T-helper 22 cell (primary cell): ENCODE data around the gene SPAG8.
A peak's percentile ranks its signal among the peaks of the same experiment; 100 is the strongest.

Source experiments
- DNase-seq: peaks from one replicate; pipeline ENCODE4 v3.0.0-alpha.2; 2020; ENCODE audit warnings: low read depth

Gene SPAG8

DNA sequence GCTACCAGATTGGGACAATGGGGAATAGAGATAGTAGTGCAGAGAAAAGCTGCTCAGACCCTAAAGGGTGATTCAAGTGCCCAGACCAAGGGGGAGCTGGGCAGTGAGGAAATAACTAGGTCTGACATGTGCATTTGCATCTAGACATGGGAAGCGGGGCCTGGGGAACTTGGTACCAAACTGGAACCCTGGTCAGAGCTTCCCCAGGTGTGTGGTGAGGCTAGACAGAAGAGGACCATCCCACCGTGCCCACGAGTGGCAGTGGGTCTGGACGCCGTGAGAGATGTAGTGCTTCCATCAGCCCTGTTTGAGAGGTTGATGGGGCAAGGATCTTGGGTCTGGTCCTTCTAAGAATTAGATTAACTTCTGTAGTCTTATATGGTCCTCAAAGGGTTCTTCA is 24.5 kb upstream of the SPAG8 start:
- no peak for DNase-seq

DNA sequence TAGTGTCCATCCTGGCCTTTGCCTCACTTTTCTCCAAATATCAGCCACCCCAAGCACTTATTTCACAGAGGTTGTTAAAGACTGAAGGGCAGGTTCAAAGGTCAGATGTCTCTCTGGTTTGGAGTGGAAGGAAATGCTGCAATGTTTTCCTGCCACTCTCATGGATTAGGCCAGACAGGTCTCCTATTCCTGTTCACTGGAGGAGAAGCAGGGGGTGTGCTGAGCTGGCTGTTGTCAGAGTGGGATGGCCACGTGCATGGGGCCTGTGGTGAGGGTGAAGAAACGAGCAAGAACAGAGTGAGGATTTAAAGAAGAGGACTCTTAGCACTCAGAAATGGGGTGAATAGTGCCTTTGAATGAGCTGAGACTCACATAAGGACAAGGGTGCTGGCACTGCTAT is 23.7 kb upstream of the SPAG8 start:
- no peak for DNase-seq

DNA sequence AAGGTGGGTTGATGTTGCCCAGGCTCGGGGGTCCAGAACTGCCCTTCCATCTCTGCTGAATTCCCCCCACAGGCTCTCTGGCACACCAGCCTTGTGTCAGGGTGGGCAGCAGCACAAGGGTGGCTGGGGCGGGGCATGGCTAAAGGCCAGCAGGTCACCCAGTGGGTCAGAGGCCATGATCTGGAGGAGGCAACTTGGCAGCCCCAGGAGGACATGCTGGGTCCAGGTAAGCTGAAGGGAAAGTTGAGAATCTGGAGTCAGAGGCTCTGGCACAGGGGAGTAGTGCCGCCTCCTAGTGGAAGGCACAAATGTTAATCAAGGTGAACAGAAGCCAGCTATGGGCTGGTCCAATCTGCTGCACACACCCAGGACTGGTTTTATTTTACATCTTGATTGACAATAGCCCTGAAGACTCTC is 23.2 kb upstream of the SPAG8 start:
- no peak for DNase-seq

DNA sequence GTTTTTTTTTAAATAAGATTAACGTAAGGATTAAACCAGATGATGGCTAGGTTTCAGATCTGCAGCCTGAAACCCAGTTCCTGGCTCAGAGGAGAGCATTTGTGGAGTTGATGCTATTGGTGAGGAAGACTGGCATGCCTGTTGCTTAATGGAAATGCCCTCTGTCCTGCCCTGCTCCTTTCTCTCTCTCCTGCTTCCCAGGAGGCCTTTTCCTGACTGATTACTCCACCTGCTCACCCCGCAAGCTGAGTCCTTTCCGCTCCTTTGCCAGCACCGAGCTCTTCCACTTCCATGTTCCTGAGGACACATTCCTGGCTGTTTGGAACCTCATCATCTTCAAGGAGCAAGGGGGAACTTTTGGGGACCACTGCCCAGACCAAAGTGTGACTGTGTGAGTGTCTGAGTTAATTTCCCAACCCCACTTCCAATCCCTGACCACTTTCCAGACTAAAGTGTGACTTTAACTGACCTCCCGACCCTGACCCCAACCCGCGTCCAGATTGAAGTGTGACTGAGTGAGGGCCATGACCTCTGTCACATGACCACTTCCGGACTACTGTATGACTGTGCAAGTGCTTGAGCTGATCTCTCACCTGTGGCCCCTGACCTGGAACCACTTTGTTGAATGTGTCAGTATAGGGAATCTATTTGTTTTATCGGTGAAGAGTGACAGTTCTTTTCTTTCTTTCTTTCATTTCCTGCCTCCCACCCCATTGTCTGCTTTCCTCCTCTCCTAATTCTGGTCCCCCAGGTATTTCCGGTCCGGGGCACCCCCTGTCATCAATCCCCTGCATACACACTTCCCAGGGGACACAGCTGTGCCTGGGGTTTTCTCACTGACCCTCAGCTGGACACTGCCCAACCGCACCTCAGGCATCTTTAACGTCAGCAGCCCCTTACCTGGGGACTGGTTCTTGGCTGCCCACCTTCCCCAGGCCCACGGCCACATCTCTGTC is 22.5 kb upstream of the SPAG8 start:
- DNase-seq: no peak

DNA sequence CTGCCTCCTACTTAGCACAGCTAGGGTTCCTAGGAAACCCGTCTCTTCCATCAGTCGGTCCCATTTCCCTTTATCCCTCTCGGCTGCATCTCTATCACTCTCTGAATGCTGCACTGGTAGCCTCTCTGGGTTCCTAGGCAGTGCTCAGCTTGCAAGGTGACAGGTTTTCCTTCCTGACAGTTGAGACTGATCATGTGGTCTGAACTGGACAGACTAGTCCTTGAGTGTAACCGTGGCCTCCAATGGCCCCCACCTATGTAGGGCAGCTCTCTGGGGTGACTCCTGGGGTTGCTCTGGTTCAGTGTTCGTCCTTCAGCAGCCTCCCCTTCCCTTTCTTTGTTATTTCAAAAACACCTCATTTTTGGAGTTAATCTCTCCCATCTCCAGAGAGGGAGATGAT is 20.8 kb upstream of the SPAG8 start:
- no peak for DNase-seq

DNA sequence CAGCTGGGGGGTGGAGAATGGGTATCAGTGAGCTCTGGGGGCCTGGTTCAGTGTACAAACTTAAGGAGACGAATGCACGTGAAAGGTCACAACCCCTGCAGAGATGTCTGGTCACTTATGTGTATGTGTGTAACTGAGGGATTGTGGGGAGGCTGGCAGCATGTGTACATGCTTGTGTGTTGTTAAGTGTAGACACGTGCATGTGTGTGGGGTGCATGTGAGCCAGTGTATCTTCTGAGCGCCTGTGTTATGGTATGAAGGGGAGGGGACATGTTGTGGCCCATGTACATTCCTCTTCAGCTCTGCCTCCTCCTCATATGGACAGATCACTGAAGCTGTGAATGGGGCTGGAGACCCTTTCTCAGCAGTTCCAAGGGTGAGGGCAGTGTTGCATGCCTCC is 19.0 kb upstream of the SPAG8 start:
- DNase-seq: no peak

DNA sequence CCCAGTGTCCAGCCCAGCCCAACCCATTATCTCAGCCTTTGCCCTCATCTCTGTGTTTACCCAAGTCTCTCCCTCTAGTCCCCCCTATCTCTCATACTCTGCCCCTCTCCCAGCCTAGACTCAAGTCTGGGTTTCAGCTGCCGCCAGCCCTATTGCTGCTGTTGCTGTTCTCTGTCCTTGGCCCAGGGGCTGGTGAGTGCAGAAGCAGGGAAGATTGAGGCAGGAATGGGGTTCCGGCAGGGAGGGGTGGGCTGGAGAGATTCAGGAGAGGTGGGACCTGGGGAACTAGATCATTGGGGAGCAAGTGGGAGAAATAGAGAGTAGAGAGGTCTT is 17.7 kb upstream of the SPAG8 start:
- no peak for DNase-seq

DNA sequence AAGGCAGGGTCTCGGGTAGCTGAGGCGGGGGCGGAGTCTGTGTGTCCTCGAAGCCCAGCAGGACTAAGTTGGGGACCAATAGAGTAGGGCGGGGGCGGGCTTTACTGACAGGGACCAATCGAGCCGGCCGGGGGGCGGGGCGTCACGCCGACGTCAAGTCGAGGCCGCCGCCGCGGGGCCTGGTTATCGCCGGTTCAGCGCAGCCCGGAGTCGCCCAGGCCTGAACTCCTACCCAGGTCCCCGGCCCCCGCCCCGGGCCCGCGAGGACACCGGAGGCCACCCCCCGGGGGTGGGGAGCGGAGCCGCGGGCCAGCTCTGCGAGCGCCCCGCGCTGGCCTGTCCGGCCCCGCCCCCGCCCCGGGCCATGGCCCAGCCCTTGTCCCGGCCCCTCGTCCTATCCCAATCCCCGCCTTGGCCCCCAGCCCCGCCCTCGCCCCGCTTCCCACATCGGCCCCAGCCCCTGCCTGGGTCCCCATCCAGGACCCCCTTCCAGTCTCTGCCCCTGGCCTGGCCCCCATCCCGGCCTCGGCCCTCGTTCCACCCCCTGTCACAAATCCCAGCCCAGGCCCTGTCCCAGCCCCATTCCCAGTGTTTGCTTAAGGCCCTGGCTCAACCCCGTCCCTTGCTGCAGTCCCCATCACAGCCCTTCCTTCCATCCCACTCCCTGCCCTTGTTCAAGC is 17.2 kb upstream of the SPAG8 start, which contains the start of gene TMEM8B:
Gene TMEM8B (plus strand): TSS at position 145 of the 680 bp plus-strand sequence. CDS start 220 bp downstream, at position 365.
- DNase-seq: peak; percentile 90

DNA sequence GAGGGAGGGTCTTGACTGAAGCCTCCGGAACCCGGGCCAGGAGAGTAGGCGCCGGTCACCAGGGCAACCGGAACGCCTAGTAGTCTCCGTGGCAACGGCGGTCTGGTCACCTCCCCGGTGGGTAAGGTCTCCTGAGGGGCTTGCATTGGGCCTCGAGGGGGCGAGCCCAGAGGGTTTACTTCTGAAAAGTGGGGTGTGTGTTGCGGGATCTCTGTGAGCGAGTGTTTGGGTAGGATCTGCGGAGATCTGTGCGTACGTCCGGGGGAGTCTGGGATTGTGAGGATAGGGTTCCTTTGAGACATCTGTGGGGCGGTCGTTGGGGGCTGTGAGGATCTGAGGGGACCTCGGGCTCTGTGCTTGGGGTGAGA is 16.6 kb upstream of the SPAG8 start, which contains the start of gene FAM221B:
Gene FAM221B (minus strand): TSS at position 17 of the 368 bp plus-strand sequence. CDS start 2,571 bp downstream, outside the sequence.
- peak; percentile 12 for DNase-seq

DNA sequence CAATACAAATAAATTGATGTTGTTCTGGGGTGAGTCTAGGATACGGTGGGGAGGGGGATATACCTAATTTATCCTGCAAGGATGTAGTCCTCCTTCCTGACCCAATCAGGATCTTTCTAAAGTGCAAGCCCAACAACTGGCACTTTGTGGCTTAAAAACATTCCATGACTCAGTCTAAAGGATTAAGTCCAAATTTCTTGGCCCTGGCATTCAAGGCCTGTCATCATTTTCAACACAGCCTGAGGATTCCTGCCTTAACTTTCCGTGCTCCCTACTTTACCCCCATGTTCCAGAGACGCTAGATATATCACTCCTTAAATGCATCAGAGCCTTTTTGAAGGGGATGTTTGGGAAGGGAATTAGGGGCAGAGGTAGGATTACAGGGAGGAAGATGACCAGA is 15.4 kb upstream of the SPAG8 start:
- no peak for DNase-seq

DNA sequence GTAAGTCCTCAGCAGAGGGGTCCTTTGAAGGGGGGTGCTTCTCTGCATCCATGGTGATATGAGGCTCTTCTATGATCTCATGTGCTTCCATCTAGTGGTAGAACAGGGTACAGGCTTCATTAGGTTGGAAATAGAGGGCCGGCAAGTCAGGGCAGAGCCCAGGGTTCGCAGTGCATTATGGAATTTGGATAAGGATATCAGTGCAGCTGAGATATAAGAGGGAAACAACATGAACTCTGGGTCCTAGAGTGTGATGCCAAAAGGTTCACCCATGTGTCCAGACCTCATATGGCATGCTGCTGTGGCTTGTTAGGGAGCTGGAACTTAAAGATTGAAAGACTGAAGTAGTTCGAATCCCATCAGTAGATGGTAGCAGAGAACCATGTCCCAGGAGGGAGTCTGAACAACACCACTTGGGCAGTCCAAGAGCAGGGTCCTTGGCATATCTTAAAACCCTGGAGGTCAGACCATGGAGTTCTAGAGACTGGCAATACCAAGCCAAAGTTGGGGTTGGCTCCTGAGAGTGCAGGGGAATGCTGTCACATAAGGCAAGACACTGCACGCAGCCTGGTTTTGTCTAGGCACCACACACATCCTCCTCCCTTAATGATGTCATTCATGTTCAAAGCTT is 14.1 kb upstream of the SPAG8 start:
- no peak for DNase-seq

DNA sequence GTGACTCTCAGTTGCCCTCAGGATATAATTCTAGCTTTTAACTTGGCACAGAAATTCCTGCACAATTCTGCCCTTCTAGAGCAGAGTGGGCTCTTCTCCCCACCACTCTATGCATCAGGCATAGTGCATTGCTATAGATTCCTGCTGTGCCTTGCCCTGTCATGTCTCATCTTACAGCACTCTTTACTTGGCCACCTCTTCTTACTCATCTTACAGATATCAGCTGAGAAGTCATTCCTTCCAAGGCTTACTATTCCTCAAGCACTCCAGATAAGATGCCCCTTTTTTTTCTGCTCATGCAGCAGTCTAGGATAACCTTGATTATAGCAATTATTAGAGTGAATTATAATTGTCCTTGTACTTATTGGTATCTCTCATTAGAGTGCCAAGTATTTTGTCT is 10.9 kb upstream of the SPAG8 start:
- no peak for DNase-seq

DNA sequence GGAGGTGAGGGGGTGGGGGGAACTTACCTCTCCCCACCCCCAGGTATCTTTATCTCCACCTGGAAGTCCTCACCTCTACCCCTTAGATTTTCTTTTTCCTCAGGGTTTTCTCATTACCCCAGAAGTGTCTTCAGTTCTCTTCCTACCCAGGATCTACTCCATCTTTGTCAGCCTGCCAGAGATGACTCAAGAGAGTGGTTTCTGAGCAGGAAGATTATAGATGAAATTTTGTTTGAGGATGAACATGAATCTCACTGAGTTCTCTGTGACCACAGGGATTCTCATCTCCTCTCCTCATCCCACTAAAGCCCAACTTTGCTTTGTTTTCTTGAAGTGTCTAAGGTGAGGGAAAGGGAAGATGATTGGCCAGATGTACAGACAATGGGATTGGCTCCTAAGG is 8.0 kb upstream of the SPAG8 start:
- DNase-seq: no peak

DNA sequence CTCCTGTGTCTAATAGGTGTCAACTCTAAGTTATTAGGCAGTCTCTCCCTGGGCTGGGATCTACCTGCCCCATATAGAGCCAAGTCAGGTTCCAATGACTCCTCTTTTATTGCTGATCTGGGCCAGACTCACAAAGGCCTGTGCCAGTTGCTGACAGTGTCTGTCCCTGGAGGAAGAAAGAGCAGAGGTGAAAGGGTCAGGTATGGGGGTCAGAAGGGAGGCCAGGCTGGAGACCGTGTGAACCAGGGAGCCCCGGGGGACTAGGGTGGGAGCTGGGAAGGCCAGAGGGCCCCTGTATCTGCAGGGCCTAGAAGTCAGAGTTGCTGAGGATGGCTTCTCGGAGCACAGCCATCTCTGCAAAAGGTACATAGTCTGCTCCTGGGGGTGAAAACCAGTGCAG is 6.3 kb upstream of the SPAG8 start:
- DNase-seq: no peak

DNA sequence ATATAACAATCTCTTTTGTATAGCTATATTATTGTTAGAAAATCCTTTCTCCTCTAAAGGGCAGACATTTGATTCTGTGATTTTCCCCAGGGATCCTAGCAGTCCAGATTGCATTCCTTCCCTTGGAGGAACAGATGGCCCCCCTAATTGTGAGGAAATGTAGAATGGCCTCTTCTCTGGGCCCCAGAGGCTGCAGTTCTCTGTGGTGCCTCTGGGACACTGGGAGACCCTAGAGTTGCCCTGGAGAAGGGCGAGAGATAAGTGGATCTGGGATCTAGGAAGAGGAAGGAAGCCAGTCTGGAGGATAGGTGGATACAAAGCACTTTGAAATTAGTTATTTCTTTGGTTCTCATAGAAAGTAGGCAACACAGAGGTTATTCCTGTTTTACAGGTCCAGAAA is 4.6 kb upstream of the SPAG8 start:
- no peak for DNase-seq

DNA sequence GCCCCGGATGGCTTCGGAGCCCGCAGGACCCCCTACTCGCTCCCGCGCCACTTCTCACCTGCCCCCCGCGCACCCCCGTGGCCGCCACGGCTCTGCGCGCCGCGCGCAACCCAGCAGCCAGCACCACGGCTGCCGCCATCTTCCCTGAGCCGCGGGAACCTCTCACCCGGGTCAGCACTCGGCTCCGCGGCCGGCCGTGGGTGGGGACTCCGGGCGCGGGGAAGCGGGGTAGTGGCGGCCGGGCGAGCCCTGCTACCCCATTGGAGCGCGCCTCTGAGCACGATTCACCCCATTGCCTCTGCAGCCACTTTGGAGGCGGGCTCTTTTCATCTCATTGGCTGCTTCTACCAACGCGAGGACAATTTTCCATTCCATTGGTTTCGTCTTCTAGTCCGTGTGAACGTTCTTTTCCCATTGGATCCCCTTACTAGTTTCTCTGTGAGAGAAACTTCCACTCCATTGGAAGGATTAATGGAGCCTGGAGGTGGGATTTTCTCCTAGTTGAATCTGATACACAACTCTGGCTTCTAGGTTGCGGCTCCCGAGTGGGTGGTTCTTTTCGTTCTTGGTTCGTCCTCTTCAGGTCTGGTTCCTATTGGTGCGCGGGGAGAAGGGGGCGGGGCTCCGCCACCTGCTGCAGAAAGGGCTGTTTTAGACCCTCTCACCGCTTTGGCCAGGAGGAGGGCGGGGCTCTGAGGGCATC is 2.9 kb upstream of the SPAG8 start, which contains the start of gene HINT2:
Gene HINT2 (minus strand): TSS at position 202 of the 703 bp plus-strand sequence. CDS start 63 bp downstream, at position 139.
- DNase-seq: peak; percentile 96

DNA sequence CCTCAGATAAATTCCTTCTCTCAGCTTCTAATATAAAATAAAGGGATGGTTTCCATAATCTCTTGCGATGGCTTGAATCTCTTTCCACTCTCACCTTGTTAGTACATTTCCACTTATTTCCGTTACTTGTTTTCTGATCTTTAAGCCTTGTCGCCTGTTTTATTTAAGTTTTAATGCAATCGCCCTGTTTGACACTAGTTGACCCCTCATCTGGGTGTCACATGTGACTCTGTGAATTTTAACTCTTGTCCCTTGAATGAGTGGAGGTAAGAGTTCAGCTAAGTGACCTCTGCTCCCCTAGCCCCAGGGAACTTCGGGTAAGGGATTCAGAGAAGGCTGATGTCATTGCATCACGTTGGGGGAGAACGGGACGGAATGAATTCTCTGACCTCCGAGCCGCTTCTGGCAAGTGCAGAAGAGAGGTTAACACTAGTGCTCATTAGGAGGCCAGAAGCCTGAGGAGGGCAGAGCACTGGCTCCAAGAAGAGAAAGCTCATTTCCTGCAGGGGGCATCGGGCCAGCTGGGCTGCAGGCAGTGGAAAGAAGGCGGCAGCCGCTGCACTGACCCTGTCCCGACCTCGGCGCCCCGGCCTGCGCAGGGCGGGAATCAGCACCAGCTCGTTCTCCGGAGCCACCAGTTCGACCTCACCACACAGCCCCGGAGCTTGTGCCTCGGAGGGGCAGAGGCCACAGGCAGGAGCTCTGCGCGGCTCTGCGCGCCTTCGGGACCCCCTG is 2.2 kb upstream of the SPAG8 start:
- no peak for DNase-seq

DNA sequence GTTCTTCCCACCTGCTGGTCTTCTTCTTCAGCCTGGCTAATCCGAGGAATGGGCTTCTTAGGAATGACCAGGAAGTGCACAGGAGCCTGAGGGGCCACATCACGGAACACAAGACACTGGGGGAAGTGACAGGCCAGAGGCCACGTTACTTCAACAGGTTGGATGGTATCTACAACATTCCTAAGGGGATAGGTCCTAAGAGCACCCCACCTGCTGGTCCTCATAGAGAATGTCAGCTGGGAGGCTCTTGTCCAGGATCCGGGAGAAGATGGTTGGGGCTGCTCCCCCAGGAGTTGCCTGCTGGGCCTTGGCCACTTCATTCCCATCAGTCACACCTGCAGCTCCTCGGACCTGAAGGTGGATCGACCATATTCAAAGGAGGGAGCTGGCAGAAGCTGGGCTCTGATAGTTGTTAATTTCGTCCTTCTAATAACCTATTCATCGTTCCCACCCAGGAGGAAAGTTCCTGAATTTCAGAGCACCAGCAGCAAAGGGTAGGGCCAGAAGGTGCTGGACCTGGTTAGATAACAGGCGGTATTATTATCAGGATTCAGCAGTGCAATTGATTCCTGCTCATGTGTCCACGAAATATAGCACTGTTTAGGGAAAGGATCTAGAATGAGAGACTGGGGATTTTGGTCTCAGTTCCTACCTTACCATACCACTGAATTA is 1.5 kb upstream of the SPAG8 start:
- no peak for DNase-seq

DNA sequence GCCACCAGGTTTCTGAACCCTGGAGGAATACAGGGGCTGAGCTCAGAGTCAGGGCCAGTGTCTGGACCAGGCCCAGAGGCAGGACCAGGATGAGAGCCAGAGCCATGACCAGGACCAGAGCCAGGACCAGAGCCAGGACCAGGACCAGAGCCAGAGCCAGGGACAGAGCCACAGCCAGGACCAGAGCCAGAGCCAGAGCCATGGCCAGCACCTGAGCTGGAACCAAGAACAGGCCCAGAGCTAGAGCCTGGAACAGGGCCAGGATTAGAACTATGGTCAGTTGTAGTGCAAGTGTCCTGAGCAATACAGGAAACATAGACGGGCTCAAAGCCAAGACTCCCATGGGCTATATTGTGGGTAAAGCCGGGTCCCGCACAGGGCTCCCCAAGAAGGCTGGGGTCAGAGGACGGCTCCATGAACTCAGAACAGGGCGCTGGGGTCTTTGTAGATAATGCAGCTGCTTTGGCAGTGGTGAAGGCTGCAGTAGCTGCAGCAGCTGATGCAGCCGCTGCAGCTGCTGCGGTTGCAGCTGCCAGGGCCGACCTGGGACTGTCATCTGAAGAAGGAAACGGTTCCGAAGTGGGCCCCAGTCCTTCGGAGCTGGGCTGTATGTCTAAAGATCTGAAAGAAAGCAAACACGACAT is 559 bp downstream of the SPAG8 start:
- DNase-seq: no peak

DNA sequence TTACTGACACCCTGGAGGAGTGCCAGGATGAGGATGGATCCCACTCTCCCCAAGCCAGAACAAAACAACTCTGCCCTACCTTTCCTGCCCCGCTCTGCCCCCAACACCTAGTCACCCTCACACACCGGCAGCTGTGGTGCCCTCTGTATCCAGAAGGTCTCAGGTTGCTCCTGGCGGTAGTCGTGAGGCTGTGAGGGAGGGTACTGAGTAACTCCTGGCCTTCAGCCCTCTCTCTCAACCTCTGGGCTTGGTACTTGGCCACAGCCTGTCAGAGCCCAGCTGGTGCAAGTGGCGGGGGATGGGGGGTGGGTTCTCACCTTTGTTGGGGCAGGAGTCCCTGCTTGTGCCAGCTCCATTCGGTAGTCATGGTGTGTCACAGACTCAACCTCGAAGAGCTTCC is 1.9 kb downstream of the SPAG8 start:
- DNase-seq: no peak
